ENCODE results near the gene BEX4.
A peak's percentile ranks its signal among the peaks of the same experiment; 100 is the strongest.
"Not testable (repeated sequence)": the region's sequence is repeated elsewhere in the genome, so short reads cannot be mapped to it uniquely, and the experiment has no call there.

Gene BEX4, protein sequence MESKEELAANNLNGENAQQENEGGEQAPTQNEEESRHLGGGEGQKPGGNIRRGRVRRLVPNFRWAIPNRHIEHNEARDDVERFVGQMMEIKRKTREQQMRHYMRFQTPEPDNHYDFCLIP

DNA sequence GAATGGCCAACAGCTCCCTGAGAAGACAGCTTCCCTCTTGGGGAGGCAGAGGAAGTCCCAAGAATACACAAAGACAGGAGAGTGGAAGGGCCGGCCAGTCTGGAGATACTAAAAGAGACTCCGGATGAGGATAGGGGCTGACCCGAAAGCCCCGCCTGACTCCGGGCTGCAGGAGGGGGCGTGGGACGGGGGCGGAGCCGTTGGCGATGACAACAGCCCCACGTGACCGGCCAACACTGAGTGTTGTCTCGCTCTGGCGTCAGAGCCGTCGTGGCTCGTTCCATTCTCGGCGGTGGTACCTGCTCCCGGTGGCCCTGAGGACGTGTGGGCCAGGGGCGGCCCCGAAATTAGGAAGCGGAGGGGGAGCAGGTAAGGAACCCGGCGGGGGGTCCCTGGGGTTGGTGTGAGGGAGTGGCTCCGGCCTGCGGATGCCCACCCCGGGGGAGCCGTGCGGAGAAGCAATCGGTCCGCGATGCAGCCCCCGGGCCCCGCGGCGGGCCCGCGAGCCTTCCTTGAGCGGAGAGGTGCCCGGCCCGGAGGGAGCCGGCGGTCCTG lies at the start of gene BEX4:
TSS of gene BEX4 (plus strand) at position 239 of the 555 bp plus-strand sequence. CDS start 1,046 bp downstream, outside the sequence.
- DNase-seq = peak; percentile 10 to 92 (median 74)

DNA sequence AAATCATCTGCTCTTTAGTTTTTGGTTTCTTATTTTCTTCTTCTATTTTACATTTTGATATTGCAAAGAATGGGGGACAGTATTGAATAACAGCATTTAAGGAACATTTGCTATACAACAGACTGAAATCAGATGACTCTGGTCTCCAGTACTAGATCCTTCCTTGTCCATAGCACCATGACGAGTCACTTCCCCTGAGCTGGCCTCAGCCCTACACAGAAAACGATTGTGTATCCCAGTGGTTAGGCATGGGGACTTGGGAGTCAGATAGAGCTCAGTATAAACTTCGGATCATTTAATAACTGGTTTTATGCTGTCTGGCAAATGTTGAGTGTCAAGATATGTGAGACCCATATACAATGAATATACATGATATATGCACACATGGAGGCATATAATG lies 44.7 kb upstream of the BEX4 start:
- no peak for DNase-seq

DNA sequence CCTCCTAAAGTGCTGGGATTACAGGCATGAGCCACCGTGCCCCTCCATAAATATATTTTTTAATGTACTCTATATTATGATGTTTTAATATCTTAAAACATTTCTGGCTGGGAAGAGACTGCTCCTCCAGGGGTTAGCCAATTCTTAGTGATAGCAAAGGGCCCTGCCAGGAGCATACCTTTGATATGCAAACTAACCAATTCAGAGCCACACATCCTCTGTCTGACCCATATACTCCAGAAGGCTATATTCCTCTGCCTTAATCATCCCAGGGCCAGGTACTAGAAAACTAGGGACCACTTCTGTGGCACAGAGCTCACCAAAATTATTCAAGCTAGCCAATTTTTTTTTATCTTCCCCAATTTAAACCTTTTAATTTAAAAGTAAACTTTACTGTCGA lies 43.6 kb upstream of the BEX4 start:
- DNase-seq = no peak

DNA sequence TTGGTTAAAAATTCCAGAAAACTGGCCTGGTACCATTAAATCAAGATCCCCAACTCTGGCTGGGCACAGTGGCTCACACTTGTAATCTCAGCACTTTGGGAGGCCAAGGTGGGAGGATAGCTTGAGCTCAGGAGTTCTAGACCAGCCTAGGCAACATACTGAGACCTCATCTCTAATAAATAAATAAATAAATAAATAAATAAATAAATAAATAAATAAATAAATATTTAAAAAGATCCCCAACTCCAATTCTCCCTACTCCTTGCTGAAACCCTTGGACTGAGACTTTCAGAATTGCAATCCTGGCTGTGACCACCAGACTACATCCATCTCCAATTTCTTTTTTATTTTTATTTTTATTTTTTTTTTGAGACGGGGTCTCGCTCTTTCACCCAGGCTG lies 39.7 kb upstream of the BEX4 start:
- not testable (repeated sequence) for DNase-seq

DNA sequence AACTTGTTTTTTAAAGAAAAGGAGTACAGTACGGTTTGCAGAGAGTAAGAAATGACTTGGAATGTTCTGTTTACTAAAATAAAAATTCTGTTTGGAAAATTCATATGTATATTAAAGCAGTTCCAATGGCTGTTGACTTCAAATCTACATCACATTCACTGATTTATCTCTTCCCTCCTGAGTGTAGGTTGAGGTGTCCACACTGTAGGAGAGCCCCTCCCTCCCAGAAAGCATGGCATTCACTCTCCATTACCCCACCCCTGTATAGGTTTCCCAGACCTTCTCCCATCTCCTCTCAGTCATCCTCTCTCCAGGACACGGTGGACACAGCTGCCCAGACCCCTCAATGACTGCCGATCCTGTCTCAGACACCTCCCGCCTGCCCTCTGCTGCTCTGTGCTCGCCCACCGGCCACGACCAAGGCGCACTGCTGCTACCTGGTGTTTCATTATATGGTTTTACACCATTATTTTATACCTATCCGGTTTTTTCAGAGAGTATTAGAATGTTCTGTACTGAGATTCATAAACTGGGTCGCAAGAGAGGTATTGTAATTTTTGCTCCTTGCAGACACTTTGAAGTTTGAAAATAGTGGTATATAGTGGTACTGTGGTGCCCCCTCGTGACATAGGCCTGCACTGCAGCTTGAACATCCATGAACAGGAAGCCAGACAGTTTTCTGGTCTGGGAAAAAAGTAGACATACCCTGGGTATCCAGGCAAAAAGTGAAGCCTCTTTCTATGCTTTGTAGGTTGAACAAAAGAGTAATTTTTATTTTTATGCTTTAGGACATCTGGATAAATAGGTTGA lies 38.8 kb upstream of the BEX4 start:
- peak in 45 of 56 donors; percentile 0 to 74 (median 14) for DNase-seq

DNA sequence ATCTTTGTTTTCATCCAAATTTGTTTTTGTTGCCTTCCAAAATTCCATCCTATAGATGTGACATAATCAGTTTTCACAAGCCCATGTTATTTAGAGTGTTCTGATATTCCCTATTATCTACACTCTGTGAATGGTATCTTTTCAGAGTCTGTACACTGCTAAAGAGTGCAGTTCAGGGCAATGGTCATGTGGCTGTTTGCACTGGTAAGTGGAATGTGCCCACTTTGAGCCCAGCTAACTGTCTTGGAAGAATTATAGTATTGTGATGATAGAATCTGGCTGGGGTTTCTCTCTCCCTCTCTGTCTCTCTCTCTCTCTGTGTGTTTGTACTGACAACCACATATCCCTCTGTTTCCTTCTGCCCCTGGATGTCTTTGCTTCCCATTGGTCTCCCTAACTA lies 37.4 kb upstream of the BEX4 start:
- DNase-seq = no peak

DNA sequence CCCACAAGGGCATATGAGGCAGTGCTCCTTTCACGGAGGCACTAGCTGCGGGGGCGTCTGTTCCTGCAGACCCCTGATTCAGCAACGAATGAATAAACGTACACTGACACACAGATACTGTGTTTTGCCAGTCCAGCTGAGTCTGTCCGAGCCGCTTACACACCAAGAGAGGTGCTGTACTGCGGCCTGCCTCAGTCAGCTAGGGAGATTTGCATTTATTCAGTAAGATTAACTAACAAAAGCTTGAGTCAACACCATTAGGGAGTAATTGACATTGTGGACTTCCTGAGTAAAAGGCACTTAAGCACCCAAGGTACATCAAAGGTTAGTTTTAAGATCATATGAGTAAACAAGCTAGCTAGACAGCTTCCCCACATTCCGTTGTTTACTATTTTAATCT lies 31.0 kb upstream of the BEX4 start:
- DNase-seq = no peak

DNA sequence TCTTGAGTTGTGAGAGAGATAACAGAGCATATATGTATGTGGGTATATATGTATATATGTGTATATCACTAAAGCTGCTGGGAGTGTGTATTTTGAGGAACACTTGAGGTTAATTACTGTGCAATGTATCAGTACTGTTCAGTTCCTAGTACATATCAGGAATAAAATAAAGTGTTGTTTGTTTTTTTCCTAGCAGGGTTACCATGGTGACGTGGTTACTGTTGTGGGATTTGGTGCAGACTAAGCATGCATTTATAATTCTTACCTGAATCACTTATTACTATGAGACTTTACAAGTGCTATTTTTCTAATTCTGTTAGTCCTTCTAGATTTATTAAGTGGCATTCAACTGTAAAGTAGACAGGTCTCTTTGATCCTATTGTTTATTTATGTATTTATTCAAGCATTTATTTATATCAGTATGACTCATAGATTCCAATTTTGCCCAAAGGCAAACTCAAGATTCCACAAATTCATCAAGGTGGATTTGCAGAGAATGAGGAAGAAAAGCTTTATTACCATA lies 26.9 kb upstream of the BEX4 start:
- no peak for DNase-seq

DNA sequence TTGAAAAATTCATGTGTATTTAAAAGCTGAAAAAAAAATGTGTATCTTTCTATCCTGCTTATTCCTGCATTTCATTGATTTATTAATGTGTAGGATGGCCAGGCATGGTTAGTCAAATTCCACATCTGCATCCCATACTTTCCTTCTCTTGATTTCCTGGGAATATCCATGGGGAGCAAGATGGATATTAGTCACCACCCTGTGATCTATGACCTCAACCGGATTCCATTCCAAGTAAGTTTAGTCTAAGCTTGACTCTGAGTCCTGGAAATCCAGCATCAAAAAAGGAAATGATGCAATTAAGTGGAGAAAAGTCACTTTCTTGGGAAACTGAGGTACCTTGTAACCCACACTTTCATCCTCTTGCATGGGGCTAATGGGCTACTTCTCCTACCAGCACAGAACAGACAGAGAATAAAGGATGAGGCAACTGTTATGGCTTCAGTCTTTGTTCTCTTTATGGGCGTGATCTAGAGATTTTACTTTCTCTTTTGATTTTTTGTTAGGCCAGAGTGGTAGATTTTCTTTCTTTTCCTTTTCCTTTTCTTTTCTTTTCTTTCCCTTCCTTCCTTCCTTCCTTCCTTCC lies 17.1 kb upstream of the BEX4 start:
- DNase-seq = no peak

DNA sequence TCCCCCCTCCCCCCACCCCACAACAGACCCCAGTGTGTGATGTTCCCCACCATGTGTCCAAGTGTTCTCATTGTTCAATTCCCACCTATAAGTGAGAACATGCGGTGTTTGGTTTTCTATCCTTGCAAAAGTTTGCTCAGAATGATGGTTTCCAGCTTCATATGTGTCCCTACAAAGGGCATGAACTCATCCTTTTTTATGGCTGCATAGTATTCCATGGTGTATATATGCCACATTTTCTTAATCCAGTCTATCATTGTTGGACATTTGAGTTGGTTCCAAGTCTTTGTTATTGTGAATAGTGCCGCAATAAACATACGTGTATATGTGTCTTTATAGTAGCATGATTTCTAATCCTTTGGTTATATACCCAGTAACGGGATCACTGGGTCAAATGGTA lies 16.2 kb upstream of the BEX4 start:
- not testable (repeated sequence) for DNase-seq

DNA sequence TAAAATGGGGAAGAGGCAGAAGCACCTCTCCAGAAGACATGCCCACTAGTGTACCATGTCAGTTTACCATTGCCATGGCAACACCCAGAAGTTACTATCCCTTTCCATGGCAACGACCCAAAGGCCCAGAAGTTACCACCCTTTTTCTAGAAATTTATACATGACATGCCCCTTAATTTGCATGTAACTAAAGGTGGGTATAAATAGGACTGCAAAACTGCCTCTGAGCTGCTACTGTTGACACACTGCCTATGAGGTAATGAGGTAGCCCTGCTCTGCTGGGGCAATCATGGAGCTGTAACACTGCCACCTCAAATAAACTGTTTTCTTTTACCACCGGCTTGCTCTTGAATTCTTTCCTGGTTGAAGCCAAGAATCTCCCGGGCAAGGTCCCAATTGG lies 13.9 kb upstream of the BEX4 start:
- no peak for DNase-seq

DNA sequence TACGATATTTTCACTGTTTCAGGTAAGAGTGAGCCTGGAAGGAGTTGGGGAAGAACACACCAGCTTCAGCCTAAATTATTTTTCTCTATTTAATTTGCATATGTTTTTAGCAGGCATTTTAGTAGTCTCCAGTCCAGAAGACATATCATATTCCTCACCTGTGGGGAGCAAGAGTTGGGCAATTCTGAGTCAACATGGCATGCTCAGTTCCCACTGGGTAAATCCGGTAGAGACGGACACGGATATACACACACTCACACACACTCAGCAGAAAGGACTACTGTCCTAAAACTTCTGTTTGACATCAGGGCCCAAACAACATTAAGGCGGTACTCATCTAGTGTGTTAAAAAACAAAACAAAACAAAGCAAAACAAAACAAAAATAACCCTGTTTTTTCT lies 4.9 kb upstream of the BEX4 start:
- DNase-seq = no peak

DNA sequence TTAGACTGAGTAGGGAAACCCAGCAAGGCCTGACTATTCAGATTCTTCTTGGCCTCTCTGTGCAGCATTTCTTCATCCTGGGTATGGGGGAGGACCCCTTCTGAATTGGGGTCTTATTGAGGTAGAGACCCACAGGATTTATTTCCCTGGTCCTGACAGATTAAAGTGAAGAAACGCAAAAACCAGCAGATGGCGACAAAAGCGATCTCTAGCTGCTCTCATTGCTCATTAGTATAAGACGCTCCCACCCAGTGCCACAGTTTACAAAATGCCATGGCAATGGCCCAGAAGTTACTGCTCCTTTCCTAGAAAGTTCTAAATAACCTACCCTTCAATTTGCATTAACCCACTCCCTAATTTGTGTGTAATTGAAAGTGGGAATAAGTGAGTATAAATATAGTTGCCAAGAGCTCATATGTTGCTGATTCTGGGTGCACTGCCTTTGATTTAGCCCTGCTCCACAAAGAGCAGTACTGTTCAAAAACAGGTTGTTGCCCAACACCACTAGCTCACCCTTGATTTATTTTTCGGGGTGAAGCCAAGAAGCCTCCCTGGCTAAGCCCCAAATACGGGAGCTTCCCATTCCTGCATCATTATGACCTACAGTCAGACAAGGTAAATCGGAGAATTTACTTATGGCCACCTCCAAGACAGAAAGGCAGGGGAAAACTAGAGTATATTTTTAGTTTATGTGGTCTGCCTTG lies 3.7 kb upstream of the BEX4 start:
- DNase-seq = peak in 28 of 56 donors; percentile 0 to 68 (median 12)

DNA sequence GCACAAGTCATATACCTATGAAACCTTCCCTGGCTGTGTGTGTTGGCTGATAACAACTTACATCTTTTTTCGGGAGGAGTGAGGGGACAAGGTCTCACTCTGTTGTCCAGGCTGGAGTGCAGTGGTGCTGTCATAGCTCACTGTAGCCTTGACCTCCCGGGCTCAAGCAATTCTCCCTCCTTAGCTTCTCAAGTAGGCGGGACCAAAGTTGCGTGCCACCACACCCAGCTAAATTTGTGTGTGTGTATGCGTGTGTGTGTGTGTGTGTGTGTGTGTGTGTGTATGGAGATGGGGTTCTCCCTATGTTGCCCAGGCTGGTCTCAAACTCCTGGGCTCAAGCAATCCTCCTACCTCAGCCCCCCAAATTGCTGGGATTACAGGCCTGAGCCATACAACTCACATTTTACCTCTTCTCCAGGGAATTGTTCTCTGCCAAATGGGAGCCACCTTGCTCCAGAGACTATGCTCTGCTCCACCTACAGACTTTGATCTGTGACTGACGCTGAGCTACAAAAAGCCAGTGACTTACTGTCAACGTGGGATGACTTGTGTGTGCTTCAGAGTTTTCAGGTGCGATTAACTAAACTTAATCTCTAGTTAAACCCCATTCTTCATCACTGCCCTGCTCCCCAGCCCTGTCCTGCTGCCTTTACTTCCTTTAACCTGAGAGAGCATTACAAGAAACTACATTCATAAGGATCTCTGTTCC lies 2.0 kb upstream of the BEX4 start:
- peak in 11 of 56 donors; percentile 0 to 18 (median 8) for DNase-seq

DNA sequence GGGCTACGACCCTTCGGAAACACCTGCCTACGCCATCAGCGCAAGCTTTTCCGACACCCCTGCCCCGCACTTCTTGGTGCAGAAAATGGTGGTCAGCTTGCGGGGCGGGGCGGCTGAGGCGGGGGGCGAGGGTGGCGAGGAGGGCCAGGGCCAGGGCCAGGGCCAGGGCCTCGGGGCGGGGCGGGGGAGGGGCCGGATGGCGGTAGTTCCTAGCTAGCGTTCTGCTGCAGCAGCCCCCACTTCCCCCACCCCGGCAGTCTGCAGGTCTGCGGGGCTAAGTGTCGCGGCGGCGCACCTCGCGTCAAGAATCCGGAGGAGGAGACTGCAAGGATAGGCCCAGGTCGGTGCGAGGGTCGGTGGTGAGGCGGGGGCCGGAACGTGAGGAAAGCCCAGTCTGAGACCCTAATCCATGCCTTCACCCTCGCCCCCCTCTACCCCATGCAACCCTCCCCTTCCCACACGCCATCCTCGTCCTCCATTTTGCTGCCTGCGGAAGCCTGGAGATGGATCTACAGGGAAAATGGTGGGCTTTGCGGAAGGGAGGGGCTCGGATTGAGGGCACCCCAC lies 600 bp downstream of the BEX4 start:
- peak in 45 of 56 donors; percentile 1 to 66 (median 25) for DNase-seq

DNA sequence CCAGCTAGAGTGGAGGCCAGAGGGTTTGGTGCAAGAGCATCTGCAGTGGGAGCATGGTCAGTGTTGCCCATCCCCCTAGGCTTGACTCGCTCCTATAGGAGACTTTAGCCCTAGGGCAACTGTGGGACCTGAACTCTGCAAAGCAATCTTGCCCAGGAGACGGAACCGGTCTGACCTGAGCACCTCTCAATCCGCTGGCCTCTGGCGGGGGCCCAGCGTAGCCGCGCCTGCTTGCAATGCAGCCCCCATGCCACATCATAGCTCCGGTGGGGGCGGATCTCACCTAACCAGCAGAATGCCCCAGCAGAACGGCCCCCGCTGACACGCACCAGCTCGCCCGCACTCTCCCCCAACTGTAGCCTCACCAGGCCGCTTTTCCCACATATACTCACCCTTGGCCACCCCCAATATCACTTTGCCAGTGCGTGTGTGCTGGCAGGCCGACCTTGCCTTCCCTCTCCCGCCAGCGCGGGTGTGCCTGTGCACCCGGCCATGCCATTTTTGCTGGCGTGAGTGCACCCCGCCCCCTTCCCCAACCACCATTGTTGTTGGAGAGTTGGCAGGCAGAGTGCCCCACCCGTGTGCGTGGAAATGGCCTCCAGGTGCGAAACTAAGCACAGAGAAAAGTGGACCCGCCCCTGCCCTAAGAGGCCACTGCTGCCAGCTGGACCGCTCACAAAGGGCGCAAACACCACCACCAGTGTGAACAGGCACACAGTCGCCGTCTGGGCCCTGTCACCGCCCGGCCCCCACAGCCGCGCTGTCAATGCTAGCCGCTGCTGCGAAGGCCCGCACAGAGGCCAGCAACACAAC lies 5.8 kb downstream of the BEX4 start:
- peak in 12 of 56 donors; percentile 1 to 60 (median 9) for DNase-seq

DNA sequence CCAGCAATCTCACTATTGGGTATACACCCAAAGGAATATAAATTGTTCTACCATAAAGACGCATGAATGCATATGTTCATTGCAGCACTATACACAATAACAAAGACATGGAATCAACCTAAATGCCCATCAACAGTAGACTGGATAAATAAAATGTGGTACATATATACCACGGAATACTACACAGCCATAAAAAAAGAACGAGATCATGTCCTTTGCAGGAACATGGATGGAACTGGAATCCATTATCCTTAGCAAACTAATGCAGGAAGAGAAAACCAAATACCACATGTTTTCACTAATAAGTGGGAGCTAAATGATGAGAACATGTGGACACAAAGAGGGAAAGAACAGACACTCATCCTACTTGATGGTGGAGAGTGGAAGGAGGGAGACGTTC lies 11.0 kb downstream of the BEX4 start:
- DNase-seq = not testable (repeated sequence)

DNA sequence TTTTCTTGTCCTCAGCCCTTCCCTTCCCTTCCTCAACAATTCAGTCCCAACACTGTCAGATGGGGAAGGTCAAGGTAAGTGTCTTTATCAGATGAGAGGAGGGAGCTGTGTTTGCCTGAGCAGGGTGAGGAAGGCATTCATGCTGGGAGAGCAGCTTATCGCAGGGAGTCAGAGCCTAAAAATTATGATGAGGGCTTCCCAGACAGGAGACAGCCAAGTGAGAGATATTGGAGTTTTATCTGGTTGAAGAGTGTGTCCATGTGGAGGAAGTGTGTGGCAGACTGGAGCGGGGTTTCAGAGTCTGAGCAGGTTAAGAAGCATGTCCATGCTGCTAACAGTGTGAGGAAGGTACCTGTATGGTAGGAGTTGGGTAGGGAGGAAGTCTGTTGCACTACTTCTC lies 18.4 kb downstream of the BEX4 start:
- DNase-seq = no peak

DNA sequence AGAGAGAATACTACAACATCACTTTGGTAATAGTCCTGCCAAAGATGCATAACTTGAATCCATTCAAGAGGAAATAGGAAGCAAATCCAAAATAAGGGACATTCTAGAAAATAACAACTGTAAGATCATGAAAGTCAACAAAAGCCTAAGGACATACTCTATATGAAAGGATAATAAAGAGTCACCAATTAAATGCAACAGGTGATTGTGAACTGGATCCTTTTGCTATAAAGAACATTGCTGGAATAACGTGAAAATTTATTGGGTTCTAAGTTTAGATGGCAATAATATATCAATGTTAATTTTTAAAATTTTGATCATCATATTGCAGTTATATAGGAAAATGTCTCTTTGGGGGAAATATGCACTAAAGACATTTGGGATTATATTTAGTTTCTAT lies 20.0 kb downstream of the BEX4 start:
- DNase-seq = no peak

DNA sequence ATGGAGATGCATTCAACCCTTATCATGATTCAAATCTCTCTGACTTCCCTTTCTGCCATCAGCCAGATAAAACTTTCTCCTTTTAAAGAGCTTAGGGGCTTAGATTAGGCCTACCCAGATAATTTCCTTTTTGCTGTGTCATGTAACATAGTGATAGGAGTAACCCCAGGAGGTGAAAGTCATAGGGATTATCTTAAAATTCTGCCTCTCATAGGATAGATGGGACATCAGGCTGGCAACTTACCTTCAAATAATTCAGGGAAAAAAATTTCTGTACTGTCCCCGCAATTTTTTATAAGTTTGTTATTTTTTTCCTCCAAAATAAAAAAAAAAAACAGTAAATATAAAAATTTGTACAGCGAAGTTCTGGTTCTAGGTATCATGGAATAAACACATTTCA lies 20.7 kb downstream of the BEX4 start:
- DNase-seq = not testable (repeated sequence)
